CD4-positive, alpha-beta T cell treated with Interleukin-10 for 1 hour (primary cell): ENCODE measurements around the gene TMEM179.

Experiments used
- DNase-seq: peaks from one replicate; pipeline ENCODE4 v3.0.0-alpha.2; 2020

TMEM179 gene

GRCh38 chr14:104567141-104567956 lies 37.2 kb downstream of the TMEM179 start:
- DNase-seq, result no peak

DNA sequence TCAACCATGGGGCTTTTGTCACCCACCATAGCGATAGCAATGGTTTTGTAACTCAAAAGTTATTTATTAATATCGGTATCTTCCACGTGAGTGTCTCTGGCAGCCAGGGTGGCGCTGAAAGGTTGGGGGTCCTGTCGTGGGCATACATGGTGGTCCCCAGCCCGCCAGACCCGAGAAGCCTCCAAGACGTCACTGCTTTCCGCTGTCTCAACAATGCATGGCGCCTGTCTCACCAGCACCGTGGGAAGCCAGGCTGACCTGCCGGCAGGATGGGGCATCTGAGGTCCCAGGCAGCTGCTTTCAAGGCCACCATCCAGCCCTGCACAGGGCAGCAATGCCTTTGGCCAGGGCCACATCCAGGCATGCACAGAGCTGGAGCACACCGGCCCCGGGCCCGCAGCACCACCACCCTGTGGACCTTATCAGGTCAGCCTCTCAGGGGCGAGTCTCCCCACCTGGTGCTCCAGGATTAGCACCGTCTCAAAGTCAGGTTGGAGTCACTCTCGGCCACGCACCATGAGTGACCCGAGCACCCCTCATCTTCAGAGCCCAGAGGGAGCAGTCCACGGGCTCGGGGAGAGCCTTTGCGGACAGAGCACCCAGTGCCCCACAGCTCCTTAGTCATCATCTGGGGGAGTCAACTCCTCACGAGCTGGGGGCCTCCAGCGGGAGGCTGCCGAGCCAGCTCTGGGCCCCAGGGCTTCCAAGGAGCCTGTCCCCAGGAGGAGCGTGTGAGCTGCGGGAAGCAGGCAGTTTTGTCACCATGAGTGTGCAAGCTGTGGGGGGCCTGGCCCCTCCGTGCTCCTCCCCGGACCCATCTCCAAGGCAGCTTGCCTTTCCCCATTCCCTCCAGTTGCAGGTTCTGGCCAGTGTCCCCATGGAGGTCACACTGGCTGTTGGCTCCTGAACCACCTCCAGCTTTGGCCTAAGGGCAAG lies 39.6 kb downstream of the TMEM179 start:
- DNase-seq, result no peak

DNA sequence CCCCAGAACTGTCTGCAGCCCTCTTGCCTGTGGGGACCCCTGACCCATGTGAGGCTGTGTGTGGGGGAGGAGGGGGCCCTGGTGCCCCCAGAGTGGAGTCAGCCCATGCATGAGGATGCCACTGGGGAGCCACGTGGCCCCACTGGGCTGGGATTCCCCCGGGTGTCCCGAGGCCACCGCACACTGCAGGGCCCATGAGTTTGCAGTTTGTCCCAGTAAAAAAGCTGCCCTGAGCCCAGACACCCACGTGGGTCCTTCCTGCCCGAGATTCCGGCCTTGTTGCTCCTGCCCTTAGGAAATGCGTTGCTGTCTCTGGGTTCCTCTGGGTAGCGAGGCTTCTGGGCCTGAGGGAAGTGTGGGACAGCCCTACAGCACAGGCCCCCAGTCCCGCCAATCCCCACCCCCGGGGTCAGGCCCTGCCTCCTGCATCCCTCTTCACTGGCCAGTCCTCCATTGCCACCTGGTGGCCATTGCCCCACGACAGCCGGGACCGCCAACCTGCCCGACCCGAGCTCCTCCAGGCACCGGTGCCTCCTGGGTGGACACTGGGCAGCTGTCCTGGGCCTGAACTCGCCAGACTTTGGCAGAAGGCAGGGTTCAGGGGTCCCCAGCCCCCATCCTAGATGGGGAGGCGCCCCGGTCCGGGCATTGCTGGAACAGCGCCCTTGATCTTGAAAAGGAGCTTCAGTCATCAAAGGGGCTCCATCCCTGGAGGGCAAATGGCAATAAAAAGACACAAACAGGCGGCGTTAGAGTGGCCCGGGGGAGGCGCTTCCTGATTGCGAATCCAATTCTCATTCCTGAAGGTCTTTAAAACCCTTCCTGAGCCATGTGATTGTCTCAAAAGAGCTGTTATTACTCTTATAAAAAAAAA lies 40.6 kb downstream of the TMEM179 start:
- peak; percentile 65 for DNase-seq

DNA sequence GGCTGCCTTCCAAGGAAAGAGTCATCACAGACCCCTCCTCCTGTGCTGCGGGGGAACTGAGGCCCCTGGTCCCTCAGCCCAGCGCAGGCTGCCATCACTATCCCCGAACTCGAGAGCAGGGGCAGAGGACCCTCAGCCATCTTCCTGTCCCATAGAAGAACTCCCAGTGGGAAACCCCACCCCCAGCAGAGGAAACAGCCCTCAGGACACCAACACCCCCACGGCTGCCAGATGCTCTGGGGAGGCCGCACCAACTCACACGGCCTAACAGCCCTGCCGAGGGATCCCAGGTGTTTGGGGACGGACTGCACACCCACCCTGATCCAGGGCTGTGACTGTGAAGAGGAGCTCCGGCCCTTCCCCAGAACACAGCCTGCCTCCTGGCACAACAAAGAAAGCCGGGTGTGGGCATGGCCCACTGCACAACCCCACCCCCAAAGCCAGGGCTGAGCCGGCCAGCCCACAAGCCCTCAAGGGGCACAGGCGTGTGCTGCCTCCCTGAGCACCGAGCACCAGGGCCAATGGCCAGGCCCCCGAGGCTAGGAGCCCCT lies 41.3 kb downstream of the TMEM179 start:
- DNase-seq, result no peak

DNA sequence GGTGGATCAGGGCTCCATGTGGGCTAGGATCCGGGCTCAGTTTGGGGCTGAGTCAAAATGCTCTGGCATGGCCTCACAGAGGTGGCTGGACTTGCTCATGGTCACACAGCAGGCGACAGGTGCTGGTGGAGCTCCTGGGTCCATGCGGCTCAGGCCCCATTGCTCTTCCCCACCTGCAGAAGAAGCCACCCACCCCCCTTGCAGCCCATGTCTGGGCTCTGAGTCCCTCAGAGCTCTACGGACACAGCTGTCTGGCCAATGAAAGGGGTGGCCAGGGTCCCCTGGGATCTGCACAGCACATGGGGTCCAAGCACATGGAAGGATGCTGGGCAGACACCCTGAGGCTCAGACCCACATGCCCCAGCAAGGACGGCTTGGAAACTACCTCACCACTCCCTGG lies 42.0 kb downstream of the TMEM179 start:
- DNase-seq, result no peak

- DNase-seq, result no peak
Measured at GRCh38 chr14:104561632-104562495, 42.7 kb downstream of the TMEM179 start.

DNA sequence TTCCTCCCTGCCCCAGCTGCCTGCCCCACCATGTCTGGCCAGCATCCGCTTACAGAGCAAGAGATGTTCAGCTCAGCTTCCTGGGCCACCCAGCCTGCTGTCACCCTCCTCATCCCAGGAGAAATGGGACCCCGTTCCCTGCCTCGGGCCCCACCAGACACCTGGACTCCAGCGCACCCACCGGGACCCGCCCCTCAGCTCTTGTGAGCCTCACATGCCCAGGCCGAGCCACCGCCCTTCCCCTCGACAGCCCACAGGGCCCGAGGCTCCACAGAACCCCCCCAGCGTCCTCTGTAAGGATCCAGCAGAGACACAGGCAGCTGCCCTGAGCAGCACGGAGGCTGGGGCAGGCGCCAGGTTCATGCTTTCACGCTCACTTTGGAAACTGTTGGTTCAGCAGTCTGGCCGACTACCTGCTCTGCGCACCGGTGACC lies 43.4 kb downstream of the TMEM179 start:
- DNase-seq, result no peak

DNA sequence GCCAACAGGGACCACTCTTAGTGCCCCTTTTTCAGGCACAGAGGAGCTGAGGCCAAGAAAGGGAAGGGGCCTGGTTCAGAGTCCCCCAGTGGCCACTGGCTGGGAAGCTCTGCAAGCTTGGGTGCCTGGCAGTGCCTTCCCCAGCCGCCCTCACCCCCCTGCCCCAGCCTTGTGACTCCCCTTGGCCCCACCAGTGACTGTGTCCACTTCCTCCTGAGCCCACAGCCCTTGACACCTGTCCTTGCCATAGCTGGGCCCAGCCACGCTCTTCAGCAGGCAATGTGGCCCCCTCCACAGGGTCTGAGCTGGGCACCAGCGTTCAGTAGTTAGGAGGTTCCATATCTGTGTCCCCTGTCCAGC lies 44.0 kb downstream of the TMEM179 start:
- no peak for DNase-seq

- no peak for DNase-seq
Measured at GRCh38 chr14:104559804-104560585, 44.6 kb downstream of the TMEM179 start.

GRCh38 chr14:104559028-104559803 lies 45.4 kb downstream of the TMEM179 start:
- no peak for DNase-seq

GRCh38 chr14:104558231-104559027 lies 46.1 kb downstream of the TMEM179 start:
- DNase-seq, result no peak

- no peak for DNase-seq
Measured at GRCh38 chr14:104557766-104558165, 46.8 kb downstream of the TMEM179 start.

- DNase-seq, result no peak
Measured at GRCh38 chr14:104557086-104557485, 47.5 kb downstream of the TMEM179 start.

DNA sequence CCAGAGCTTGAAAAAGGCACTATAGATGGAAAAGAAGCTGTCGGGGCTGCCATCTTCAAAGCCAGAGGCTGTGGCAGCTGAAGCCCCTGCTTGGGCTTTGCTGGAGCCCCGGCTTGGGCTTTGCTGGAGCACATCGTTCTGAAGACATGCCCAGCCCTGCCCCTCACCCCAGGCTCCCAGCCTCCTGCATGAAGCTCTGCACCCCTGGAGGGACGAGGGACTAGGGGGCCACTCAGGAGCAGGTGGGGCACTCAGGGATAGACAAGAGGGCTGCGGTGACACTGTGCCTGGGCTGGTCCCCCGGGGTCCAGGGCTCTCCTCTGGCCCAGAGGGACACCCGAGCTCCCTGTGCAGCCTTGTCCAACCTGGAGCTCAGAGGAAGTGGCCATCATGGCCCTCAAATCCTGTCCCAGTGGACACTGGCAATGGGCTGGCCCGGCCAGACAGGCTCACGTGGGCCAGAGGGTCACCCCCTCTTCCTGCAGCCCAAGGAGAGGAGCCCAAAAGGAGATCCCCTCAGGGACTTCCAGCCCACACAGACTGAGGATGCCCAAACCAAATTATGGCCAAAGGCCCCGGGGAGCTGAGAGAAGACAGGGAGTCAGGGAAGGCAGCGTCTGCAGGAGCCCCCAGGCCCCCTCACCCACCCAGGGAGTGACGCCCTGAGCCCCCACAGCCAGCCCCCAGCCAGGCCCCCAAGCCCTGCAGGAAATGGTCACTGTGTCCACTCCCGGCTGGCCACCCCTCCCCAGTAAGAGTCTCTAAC lies 48.1 kb downstream of the TMEM179 start:
- no peak for DNase-seq

GRCh38 chr14:104555430-104556255 lies 48.9 kb downstream of the TMEM179 start:
- DNase-seq, result no peak

DNA sequence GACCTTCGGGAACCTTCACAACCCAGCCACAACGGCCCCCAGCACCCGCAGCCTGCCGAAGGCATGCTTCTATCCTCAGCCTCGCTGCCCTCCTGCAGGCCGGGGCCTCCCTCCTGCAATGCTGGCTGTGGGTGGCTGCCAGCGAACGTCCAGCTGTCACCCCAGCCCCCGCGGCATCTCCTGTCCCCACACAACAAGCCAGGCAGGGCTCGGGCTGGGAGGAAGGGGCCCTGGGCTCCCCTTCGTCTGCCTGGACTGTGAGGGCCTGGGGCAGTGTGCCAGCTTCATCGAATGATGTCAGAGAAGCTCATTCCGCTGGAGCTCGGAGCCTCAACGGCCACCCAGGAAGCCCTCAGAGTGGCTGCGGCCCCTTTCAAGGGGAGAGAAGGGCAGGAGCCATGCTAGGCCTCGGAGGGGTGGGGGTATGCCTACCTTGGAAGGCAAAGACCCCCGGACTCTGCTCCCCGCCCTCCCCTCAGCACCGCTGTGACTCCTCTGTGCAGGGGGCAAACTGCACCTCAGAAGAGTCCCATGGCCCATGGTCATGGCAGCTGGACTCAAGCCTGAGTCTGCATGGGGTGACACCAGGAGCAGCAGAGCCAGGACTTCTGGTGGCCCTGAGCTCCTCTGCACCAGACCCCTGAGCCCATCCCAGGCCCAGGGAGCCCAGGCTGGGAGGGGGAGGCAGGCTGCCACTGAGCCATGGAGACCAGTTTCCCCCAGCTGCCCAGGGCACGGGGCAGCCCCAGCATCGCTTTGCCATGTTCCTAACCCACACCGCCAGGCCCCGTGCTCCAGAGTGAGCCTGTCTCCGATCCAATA lies 49.8 kb downstream of the TMEM179 start:
- DNase-seq, result no peak
